SK-N-SH (cell line): ENCODE results near the gene SLC8A2. TPM values are rescaled to one million over a fixed set of nuclear protein-coding genes. Genes with fewer than 3 reads are reported as not detected.
A peak's percentile ranks its signal among the peaks of the same experiment; 100 is the strongest.

Source experiments
- CTCF ChIA-PET: fragments of 300-600, 350-600 bp; formaldehyde crosslinking; extraction: SDS; loops from one replicate; lab custom pipeline; 2021; lab: Yijun Ruan, JAX
- POLR2A ChIA-PET: fragments of 350-600 bp; sonication (Branson Sonifier 250); formaldehyde crosslinking; extraction: SDS; loops from one replicate; lab custom pipeline; 2020; ENCODE audit warnings: antibody characterized with exemption, inconsistent platforms; lab: Yijun Ruan, JAX
- DNase-seq: peaks from one replicate; pipeline ENCODE4 v3.0.0; 2012
- H2AFZ ChIP-seq: fragments of 200-600 bp; sonication (generic); 2 replicates; pipeline ENCODE4 v1.8.1; 2016; ENCODE audit warnings: antibody characterized with exemption, mild to moderate bottlenecking, low read depth
- H3F3A ChIP-seq: fragments of 200-600 bp; sonication (generic); replicated peaks from 2 replicates; pipeline ENCODE3; 2016; ENCODE audit warnings: antibody characterized with exemption, mild to moderate bottlenecking; ENCODE audit not compliant: insufficient read depth
- H3K27ac ChIP-seq, 2 experiments: fragments of 200-500 bp in 1 of 2; fragments of 200-600 bp in 1 of 2; sonication (Bioruptor generic) in 1 of 2; sonication (generic), shearing (Covaris generic) in 1 of 2; 2 replicates each; pipeline versions ENCODE4 v1.5.1 to v1.6.1; 2014 to 2016; ENCODE audit warnings: low read depth in 2 of 2, inconsistent platforms in 1 of 2, low read length in 1 of 2, mild to moderate bottlenecking in 1 of 2, mixed read lengths in 1 of 2
- H3K27me3 ChIP-seq: fragments of 200-600 bp; sonication (generic), shearing (Covaris generic); 2 replicates; pipeline ENCODE4 v1.6.1; 2016; ENCODE audit warnings: mixed run types; ENCODE audit not compliant: insufficient read depth
- H3K36me3 ChIP-seq, 2 experiments: fragments of 200-500 bp in 1 of 2; fragments of 200-600 bp in 1 of 2; sonication (Bioruptor generic) in 1 of 2; sonication (generic) in 1 of 2; replicated peaks in 1 of 2; 2 replicates each; pipeline versions ENCODE3 to v1.5.1; 2014 to 2016; ENCODE audit warnings: low read length in 1 of 2, mild to moderate bottlenecking in 1 of 2; ENCODE audit not compliant: insufficient read depth in 2 of 2, control insufficient read depth in 1 of 2
- H3K4me1 ChIP-seq, 2 experiments: fragments of 200-500 bp in 1 of 2; fragments of 200-600 bp in 1 of 2; sonication (Bioruptor generic) in 1 of 2; sonication (generic), shearing (Covaris generic) in 1 of 2; 2 replicates each; pipeline versions ENCODE4 v1.5.1 to v1.6.1; 2014 to 2016; ENCODE audit warnings: low read depth in 1 of 2, low read length in 1 of 2, mixed run types in 1 of 2; ENCODE audit not compliant: insufficient read depth in 2 of 2, control insufficient read depth in 1 of 2
- H3K4me2 ChIP-seq: fragments of 200-600 bp; sonication (generic), shearing (Covaris generic); 2 replicates; pipeline ENCODE4 v1.6.1; 2017; ENCODE audit warnings: mixed run types
- H3K4me3 ChIP-seq, 2 experiments: fragments of 200-500 bp in 1 of 2; fragments of 200-600 bp in 1 of 2; sonication (Bioruptor generic) in 1 of 2; sonication (generic), shearing (Covaris generic) in 1 of 2; 2 replicates each; pipeline versions ENCODE4 v1.5.1 to v1.8.1; 2014 to 2016; ENCODE audit warnings: low read depth in 2 of 2, inconsistent platforms in 1 of 2, low read length in 1 of 2, mild to moderate bottlenecking in 1 of 2, mixed read lengths in 1 of 2, moderate library complexity in 1 of 2
- H3K79me2 ChIP-seq: fragments of 200-600 bp; sonication (generic); 2 replicates; pipeline ENCODE4 v1.8.1; 2017; ENCODE audit warnings: mild to moderate bottlenecking; ENCODE audit not compliant: insufficient read depth
- H3K9ac ChIP-seq: fragments of 200-600 bp; sonication (generic); 2 replicates; pipeline ENCODE4 v1.6.1; 2017; ENCODE audit warnings: mixed run types
- H3K9me2 ChIP-seq: fragments of 200-600 bp; sonication (generic); 2 replicates; pipeline ENCODE4 v1.6.1; 2017; ENCODE audit warnings: mixed run types
- H3K9me3 ChIP-seq: fragments of 200-600 bp; sonication (generic); 2 replicates; pipeline ENCODE4 v1.6.1; 2017; ENCODE audit warnings: mixed run types, mild to moderate bottlenecking, moderate library complexity
- H4K20me1 ChIP-seq: fragments of 200-600 bp; sonication (generic); 2 replicates; pipeline ENCODE4 v1.6.1; 2017; ENCODE audit warnings: mild to moderate bottlenecking, mixed run types; ENCODE audit not compliant: insufficient read depth
- CHD2 ChIP-seq: fragments of 150-350 bp; IDR thresholded peaks from 2 replicates; pipeline ENCODE4 v1.6.1; 2018; ENCODE audit warnings: low read length; ENCODE audit not compliant: partially characterized antibody
- CTCF ChIP-seq: fragments of 200-600 bp; sonication (generic); IDR thresholded peaks from 2 replicates; pipeline ENCODE4 v1.6.1; 2017; ENCODE audit warnings: antibody characterized with exemption, mild to moderate bottlenecking, moderate library complexity
- EP300 ChIP-seq, 2 experiments: IDR thresholded peaks; 2 replicates each; pipeline versions ENCODE4 v1.4.0 to v1.6.1; 2012; ENCODE audit warnings: borderline replicate concordance in 1 of 2, low read depth in 1 of 2, low read length in 1 of 2
- EZH2phosphoT487 ChIP-seq: fragments of 200-600 bp; sonication (generic); IDR thresholded peaks from 2 replicates; pipeline ENCODE4 v1.6.1; 2017; ENCODE audit warnings: low read depth, mixed run types, mild to moderate bottlenecking, antibody characterized with exemption, moderate library complexity, borderline replicate concordance
- FOXJ3 ChIP-seq: sonication (generic); formaldehyde crosslinking; IDR thresholded peaks from 2 replicates; pipeline ENCODE4 v1.5.1; 2020; ENCODE audit warnings: mild to moderate bottlenecking, missing genetic modification reagents
- MXI1 ChIP-seq: IDR thresholded peaks from 2 replicates; pipeline ENCODE4 v1.6.1; 2012; ENCODE audit warnings: mild to moderate bottlenecking, low read depth, low read length, improper control_type of control experiment
- NRF1 ChIP-seq: IDR thresholded peaks from 2 replicates; pipeline ENCODE4 v1.6.1; 2012; ENCODE audit warnings: low read depth, mild to moderate bottlenecking, low read length
- RAD21 ChIP-seq: IDR thresholded peaks from 2 replicates; pipeline ENCODE4 v1.6.1; 2012; ENCODE audit warnings: mild to moderate bottlenecking, low read length
- RCOR1 ChIP-seq: fragments of 150-350 bp; IDR thresholded peaks from 2 replicates; pipeline ENCODE4 v1.6.1; 2017; ENCODE audit warnings: antibody characterized with exemption, low read length
- REST ChIP-seq: IDR thresholded peaks from 2 replicates; pipeline ENCODE4 v1.6.1; 2012; ENCODE audit warnings: mild to moderate bottlenecking, low read depth, low read length, moderate library complexity
- RXRA ChIP-seq: IDR thresholded peaks from 2 replicates; pipeline ENCODE4 v1.4.0; 2012; ENCODE audit warnings: low read depth, mild to moderate bottlenecking, borderline replicate concordance
- YY1 ChIP-seq: IDR thresholded peaks from 2 replicates; pipeline ENCODE4 v1.4.0; 2012; ENCODE audit warnings: low read depth, mild to moderate bottlenecking
- WGBS: methylation state at CpG from one replicate; pipeline ENCODE4 v1.1.6; 2017; ENCODE audit warnings: low lambda C conversion rate; 5-methylcytosine and 5-hydroxymethylcytosine counted together
- polyA plus RNA-seq, 3 experiments: library from polyadenylated mRNA; depleted of rRNA; stranded (reverse); fragments of >200 nt; gene quantifications; 2 replicates each; pipeline ENCODE4 v1.2.3, GENCODE V29; 2012
- TF ChIP-seq, protein P1 (sequence below): IDR thresholded peaks from 2 replicates; pipeline ENCODE4 v1.4.0; 2012; ENCODE audit warnings: low read depth, borderline replicate concordance
- TF ChIP-seq, protein P2 (sequence below): IDR thresholded peaks from 2 replicates; pipeline ENCODE4 v1.4.0; 2012; ENCODE audit warnings: low read depth

SLC8A2 gene
- polyA plus RNA-seq, 1 of the 3 experiments (the other 2 are of a cell fraction), result 0.58 TPM

DNA sequence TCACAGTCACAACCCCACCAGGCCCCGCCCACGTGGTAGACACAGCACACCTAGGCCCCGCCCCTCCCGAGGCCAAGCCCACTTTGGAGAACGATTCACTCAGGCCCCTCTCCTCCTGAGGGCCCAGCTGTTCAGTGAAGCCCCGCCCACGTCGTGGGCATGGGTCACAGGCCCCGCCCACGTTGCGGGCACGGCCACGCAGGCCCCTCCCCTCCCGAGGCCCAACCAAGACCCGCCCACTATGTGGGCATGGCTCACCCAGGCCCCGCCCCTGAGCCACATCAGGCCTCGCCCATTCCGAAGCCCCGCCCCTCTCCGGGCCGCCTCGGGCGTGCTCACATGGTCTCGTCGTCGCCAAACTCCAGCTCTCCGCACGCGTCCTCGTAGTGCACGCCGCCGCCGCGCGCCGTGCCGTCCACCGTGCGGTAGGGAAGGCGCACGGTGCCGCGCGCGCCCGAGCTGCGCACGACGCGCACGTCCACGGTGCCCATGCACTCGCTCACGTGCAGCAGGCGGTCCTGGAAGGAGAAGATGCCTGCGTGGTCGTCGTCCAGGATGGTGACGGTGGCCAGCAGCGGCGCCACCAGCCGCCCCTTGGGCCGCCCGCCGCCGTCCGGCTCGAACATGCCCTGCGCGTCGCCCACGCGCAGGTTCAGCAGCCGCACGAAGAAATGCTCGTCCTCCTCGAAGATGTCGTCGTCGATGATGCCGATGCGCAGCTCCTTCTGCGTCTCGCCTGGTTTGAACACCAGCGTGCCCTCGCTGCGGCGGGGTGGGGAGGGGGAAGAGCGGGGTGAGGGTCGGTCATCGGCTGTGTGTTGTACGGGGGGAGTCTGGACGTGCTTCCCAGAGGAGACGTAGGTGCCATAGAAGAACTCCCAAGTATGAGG is 24.0 kb downstream of the SLC8A2 start:
- DNase-seq, result peak; percentile 97
- Histone ChIP-seq H3K4me1 (peaks cover 0 to 9% of the 10 kb centered on the region in 2 experiments; a peak in 2 of 4 replicates), H3K27me3 (no peaks in the 10 kb centered on the region; the same call in 1 of the 2 replicates), H3K9me3 (no peaks in the 10 kb centered on the region), H3K4me3 (peak overlapping the region; percentile 41 to 46; a peak in 3 of 4 replicates), H3K9ac (no peak overlapping the region), H3K36me3 (no peaks in the 10 kb centered on the region), H3K79me2 (no peaks in the 10 kb centered on the region), H3F3A (peaks cover 4% of the 10 kb centered on the region), H3K9me2 (no peaks in the 10 kb centered on the region), H4K20me1 (0 out of 2 replicates have a peak, but pooled peaks cover 3% of the 10 kb centered on the region), H3K27ac (peak overlapping the region in 1 of 2 experiments; percentile 67; a peak in 1 of 4 replicates), H3K4me2 (peak overlapping the region; percentile 67), H2AFZ (no peak overlapping the region; the same call in 1 of the 2 replicates)
- POLR2A ChIA-PET, result interaction anchor here (0.6 to 1.6 kb wide), 6 partner anchors 9 to 1018 kb away, joined by 3 to 10 read pairs (median 3); partner anchors contain the start of gene KPTN
- TF ChIP-seq FOXJ3 (0 out of 2 replicates have a peak, but pooled peaks have one; percentile 11), RXRA (no peak), MXI1 (peak; percentile 76), RAD21 (no peak), CHD2 (peak; percentile 39), EZH2phosphoT487 (no peak), RCOR1 (no peak), CTCF (no peak), REST (no peak), NRF1 (peak; percentile 34), YY1 (no peak), EP300 (IDR thresholded peaks at IDR 0.05; ENCODE audit: borderline replicate concordance in 1 of 2, low read depth in 1 of 2, low read length in 1 of 2) (no peak)
- TF ChIP-seq, protein P1, sequence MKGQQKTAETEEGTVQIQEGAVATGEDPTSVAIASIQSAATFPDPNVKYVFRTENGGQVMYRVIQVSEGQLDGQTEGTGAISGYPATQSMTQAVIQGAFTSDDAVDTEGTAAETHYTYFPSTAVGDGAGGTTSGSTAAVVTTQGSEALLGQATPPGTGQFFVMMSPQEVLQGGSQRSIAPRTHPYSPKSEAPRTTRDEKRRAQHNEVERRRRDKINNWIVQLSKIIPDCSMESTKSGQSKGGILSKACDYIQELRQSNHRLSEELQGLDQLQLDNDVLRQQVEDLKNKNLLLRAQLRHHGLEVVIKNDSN, result peak; percentile 22; the same call in 1 of the 2 replicates
- TF ChIP-seq, protein P2, sequence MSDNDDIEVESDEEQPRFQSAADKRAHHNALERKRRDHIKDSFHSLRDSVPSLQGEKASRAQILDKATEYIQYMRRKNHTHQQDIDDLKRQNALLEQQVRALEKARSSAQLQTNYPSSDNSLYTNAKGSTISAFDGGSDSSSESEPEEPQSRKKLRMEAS, result peak; percentile 87
- 23% methylated on average over 72 of the region's 95 CpGs for WGBS
- CTCF ChIA-PET, result interaction anchor here (1.0 to 8.4 kb wide), 15 partner anchors 8 to 296 kb away, joined by 3 to 80 read pairs (median 4); partner anchors contain the start of genes EHD2, KPTN, NAPA and SLC8A2
